SK-N-SH (cell line): Measurements from ENCODE around the gene PCIF1. TPM values are rescaled to one million over a fixed set of nuclear protein-coding genes. Genes with fewer than 3 reads are reported as not detected.

ENCODE experiments used
- CTCF ChIA-PET: fragments of 300-600, 350-600 bp; formaldehyde crosslinking; extraction: SDS; loops from one replicate; lab custom pipeline; 2021; lab: Yijun Ruan, JAX
- POLR2A ChIA-PET: fragments of 350-600 bp; sonication (Branson Sonifier 250); formaldehyde crosslinking; extraction: SDS; loops from one replicate; lab custom pipeline; 2020; ENCODE audit warnings: antibody characterized with exemption, inconsistent platforms; lab: Yijun Ruan, JAX
- DNase-seq: peaks from one replicate; pipeline ENCODE4 v3.0.0; 2012
- H2AFZ ChIP-seq: fragments of 200-600 bp; sonication (generic); 2 replicates; pipeline ENCODE4 v1.8.1; 2016; ENCODE audit warnings: antibody characterized with exemption, mild to moderate bottlenecking, low read depth
- H3F3A ChIP-seq: fragments of 200-600 bp; sonication (generic); replicated peaks from 2 replicates; pipeline ENCODE3; 2016; ENCODE audit warnings: antibody characterized with exemption, mild to moderate bottlenecking; ENCODE audit not compliant: insufficient read depth
- H3K27ac ChIP-seq, 2 experiments: fragments of 200-500 bp in 1 of 2; fragments of 200-600 bp in 1 of 2; sonication (Bioruptor generic) in 1 of 2; sonication (generic), shearing (Covaris generic) in 1 of 2; 2 replicates each; pipeline versions ENCODE4 v1.5.1 to v1.6.1; 2014 to 2016; ENCODE audit warnings: low read depth in 2 of 2, inconsistent platforms in 1 of 2, low read length in 1 of 2, mild to moderate bottlenecking in 1 of 2, mixed read lengths in 1 of 2
- H3K27me3 ChIP-seq: fragments of 200-600 bp; sonication (generic), shearing (Covaris generic); 2 replicates; pipeline ENCODE4 v1.6.1; 2016; ENCODE audit warnings: mixed run types; ENCODE audit not compliant: insufficient read depth
- H3K36me3 ChIP-seq, 2 experiments: fragments of 200-500 bp in 1 of 2; fragments of 200-600 bp in 1 of 2; sonication (Bioruptor generic) in 1 of 2; sonication (generic) in 1 of 2; replicated peaks in 1 of 2; 2 replicates each; pipeline versions ENCODE3 to v1.5.1; 2014 to 2016; ENCODE audit warnings: low read length in 1 of 2, mild to moderate bottlenecking in 1 of 2; ENCODE audit not compliant: insufficient read depth in 2 of 2, control insufficient read depth in 1 of 2
- H3K4me1 ChIP-seq, 2 experiments: fragments of 200-500 bp in 1 of 2; fragments of 200-600 bp in 1 of 2; sonication (Bioruptor generic) in 1 of 2; sonication (generic), shearing (Covaris generic) in 1 of 2; 2 replicates each; pipeline versions ENCODE4 v1.5.1 to v1.6.1; 2014 to 2016; ENCODE audit warnings: low read depth in 1 of 2, low read length in 1 of 2, mixed run types in 1 of 2; ENCODE audit not compliant: insufficient read depth in 2 of 2, control insufficient read depth in 1 of 2
- H3K4me2 ChIP-seq: fragments of 200-600 bp; sonication (generic), shearing (Covaris generic); 2 replicates; pipeline ENCODE4 v1.6.1; 2017; ENCODE audit warnings: mixed run types
- H3K4me3 ChIP-seq, 2 experiments: fragments of 200-500 bp in 1 of 2; fragments of 200-600 bp in 1 of 2; sonication (Bioruptor generic) in 1 of 2; sonication (generic), shearing (Covaris generic) in 1 of 2; 2 replicates each; pipeline versions ENCODE4 v1.5.1 to v1.8.1; 2014 to 2016; ENCODE audit warnings: low read depth in 2 of 2, inconsistent platforms in 1 of 2, low read length in 1 of 2, mild to moderate bottlenecking in 1 of 2, mixed read lengths in 1 of 2, moderate library complexity in 1 of 2
- H3K79me2 ChIP-seq: fragments of 200-600 bp; sonication (generic); 2 replicates; pipeline ENCODE4 v1.8.1; 2017; ENCODE audit warnings: mild to moderate bottlenecking; ENCODE audit not compliant: insufficient read depth
- H3K9ac ChIP-seq: fragments of 200-600 bp; sonication (generic); 2 replicates; pipeline ENCODE4 v1.6.1; 2017; ENCODE audit warnings: mixed run types
- H3K9me2 ChIP-seq: fragments of 200-600 bp; sonication (generic); 2 replicates; pipeline ENCODE4 v1.6.1; 2017; ENCODE audit warnings: mixed run types
- H3K9me3 ChIP-seq: fragments of 200-600 bp; sonication (generic); 2 replicates; pipeline ENCODE4 v1.6.1; 2017; ENCODE audit warnings: mixed run types, mild to moderate bottlenecking, moderate library complexity
- H4K20me1 ChIP-seq: fragments of 200-600 bp; sonication (generic); 2 replicates; pipeline ENCODE4 v1.6.1; 2017; ENCODE audit warnings: mild to moderate bottlenecking, mixed run types; ENCODE audit not compliant: insufficient read depth
- CHD2 ChIP-seq: fragments of 150-350 bp; IDR thresholded peaks from 2 replicates; pipeline ENCODE4 v1.6.1; 2018; ENCODE audit warnings: low read length; ENCODE audit not compliant: partially characterized antibody
- EP300 ChIP-seq, 2 experiments: IDR thresholded peaks; 2 replicates each; pipeline versions ENCODE4 v1.4.0 to v1.6.1; 2012; ENCODE audit warnings: borderline replicate concordance in 1 of 2, low read depth in 1 of 2, low read length in 1 of 2
- EZH2phosphoT487 ChIP-seq: fragments of 200-600 bp; sonication (generic); IDR thresholded peaks from 2 replicates; pipeline ENCODE4 v1.6.1; 2017; ENCODE audit warnings: low read depth, mixed run types, mild to moderate bottlenecking, antibody characterized with exemption, moderate library complexity, borderline replicate concordance
- FOSL2 ChIP-seq: IDR thresholded peaks from 2 replicates; pipeline ENCODE4 v1.4.0; 2012; ENCODE audit warnings: low read depth, mild to moderate bottlenecking, moderate library complexity, borderline replicate concordance
- FOXM1 ChIP-seq: IDR thresholded peaks from 2 replicates; pipeline ENCODE4 v1.4.0; 2012; ENCODE audit warnings: low read depth, mild to moderate bottlenecking
- GATA2 ChIP-seq: sonication (generic); formaldehyde crosslinking; IDR thresholded peaks from 2 replicates; pipeline ENCODE4 v1.5.0; 2020; ENCODE audit warnings: mild to moderate bottlenecking, missing genetic modification reagents
- IRF3 ChIP-seq: fragments of 150-350 bp; IDR thresholded peaks from 2 replicates; pipeline ENCODE4 v1.6.1; 2016; ENCODE audit warnings: mild to moderate bottlenecking, low read depth, low read length
- MAX ChIP-seq: IDR thresholded peaks from 2 replicates; pipeline ENCODE4 v1.4.0; 2012; ENCODE audit warnings: low read depth
- MEF2A ChIP-seq: IDR thresholded peaks from 2 replicates; pipeline ENCODE4 v1.4.0; 2012; ENCODE audit warnings: low read depth, borderline replicate concordance
- MXI1 ChIP-seq: IDR thresholded peaks from 2 replicates; pipeline ENCODE4 v1.6.1; 2012; ENCODE audit warnings: mild to moderate bottlenecking, low read depth, low read length, improper control_type of control experiment
- NRF1 ChIP-seq: IDR thresholded peaks from 2 replicates; pipeline ENCODE4 v1.6.1; 2012; ENCODE audit warnings: low read depth, mild to moderate bottlenecking, low read length
- POLR2AphosphoS5 ChIP-seq: IDR thresholded peaks from 2 replicates; pipeline ENCODE4 v1.6.1; 2012; ENCODE audit warnings: low read depth, low read length
- RAD21 ChIP-seq: IDR thresholded peaks from 2 replicates; pipeline ENCODE4 v1.6.1; 2012; ENCODE audit warnings: mild to moderate bottlenecking, low read length
- RCOR1 ChIP-seq: fragments of 150-350 bp; IDR thresholded peaks from 2 replicates; pipeline ENCODE4 v1.6.1; 2017; ENCODE audit warnings: antibody characterized with exemption, low read length
- RFX5 ChIP-seq: IDR thresholded peaks from 2 replicates; pipeline ENCODE4 v1.6.1; 2012; ENCODE audit warnings: mild to moderate bottlenecking, improper control_type of control experiment, low read length
- SMC3 ChIP-seq: IDR thresholded peaks from 2 replicates; pipeline ENCODE4 v1.6.1; 2012; ENCODE audit warnings: low read depth, low read length, improper control_type of control experiment
- WGBS: methylation state at CpG from one replicate; pipeline ENCODE4 v1.1.6; 2017; ENCODE audit warnings: low lambda C conversion rate; 5-methylcytosine and 5-hydroxymethylcytosine counted together
- polyA plus RNA-seq, 3 experiments: library from polyadenylated mRNA; depleted of rRNA; stranded (reverse); fragments of >200 nt; gene quantifications; 2 replicates each; pipeline ENCODE4 v1.2.3, GENCODE V29; 2012
- TF ChIP-seq, protein P1 (sequence below): IDR thresholded peaks from 2 replicates; pipeline ENCODE4 v1.4.0; 2012; ENCODE audit warnings: low read depth, borderline replicate concordance
- TF ChIP-seq, protein P2 (sequence below): fragments of 200-600 bp; sonication (generic); IDR thresholded peaks from 2 replicates; pipeline ENCODE4 v1.6.1; 2017; ENCODE audit warnings: antibody characterized with exemption, mild to moderate bottlenecking, moderate library complexity
- TF ChIP-seq, protein P3 (sequence below): IDR thresholded peaks from 2 replicates; pipeline ENCODE4; 2012

Gene PCIF1
- polyA plus RNA-seq, 1 of the 3 experiments (the other 2 are of a cell fraction): 23.1 TPM

DNA sequence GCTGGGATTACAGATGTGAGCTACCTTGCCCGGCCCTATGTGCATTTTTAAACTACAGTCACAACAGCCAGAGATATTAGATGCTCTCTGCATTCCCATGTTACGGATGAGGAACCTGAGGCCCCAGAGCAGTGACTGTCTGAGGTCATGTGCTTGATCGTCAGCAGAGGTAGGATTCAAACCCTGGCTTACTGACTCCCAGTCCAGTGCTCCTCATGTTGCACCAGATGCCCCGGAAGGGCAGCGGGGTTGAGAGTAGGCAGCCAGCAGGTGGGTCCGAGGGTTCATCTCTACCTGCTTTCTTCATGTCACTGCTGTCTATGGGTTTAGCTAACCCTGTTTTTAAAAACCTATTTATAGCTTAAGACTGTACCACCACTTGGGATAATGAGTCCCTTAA lies 46.8 kb downstream of the PCIF1 start:
- Histone ChIP-seq H3K36me3 (no peaks in the 10 kb centered on the region), H3F3A (no peaks in the 10 kb centered on the region), H3K9me2 (no peaks in the 10 kb centered on the region), H3K4me1 (no peaks in the 10 kb centered on the region; a peak in 1 of 4 replicates), H3K9me3 (no peaks in the 10 kb centered on the region), H4K20me1 (no peaks in the 10 kb centered on the region), H3K79me2 (no peaks in the 10 kb centered on the region), H3K4me2 (no peak overlapping the region), H3K4me3 (no peak overlapping the region), H3K27ac (no peak overlapping the region), H3K27me3 (no peaks in the 10 kb centered on the region), H3K9ac (no peak overlapping the region), H2AFZ (no peak overlapping the region)
- WGBS: 79% methylated on average over 6 of the region's 6 CpGs
- TF ChIP-seq GATA2 (CRISPR knock-in tag) (no peak), MEF2A (no peak), RAD21 (no peak), SMC3 (no peak), RFX5 (no peak), RCOR1 (no peak), MXI1 (no peak), EP300 (IDR thresholded peaks at IDR 0.05; ENCODE audit: borderline replicate concordance in 1 of 2, low read depth in 1 of 2, low read length in 1 of 2) (no peak), IRF3 (no peak)
- TF ChIP-seq, protein P1, sequence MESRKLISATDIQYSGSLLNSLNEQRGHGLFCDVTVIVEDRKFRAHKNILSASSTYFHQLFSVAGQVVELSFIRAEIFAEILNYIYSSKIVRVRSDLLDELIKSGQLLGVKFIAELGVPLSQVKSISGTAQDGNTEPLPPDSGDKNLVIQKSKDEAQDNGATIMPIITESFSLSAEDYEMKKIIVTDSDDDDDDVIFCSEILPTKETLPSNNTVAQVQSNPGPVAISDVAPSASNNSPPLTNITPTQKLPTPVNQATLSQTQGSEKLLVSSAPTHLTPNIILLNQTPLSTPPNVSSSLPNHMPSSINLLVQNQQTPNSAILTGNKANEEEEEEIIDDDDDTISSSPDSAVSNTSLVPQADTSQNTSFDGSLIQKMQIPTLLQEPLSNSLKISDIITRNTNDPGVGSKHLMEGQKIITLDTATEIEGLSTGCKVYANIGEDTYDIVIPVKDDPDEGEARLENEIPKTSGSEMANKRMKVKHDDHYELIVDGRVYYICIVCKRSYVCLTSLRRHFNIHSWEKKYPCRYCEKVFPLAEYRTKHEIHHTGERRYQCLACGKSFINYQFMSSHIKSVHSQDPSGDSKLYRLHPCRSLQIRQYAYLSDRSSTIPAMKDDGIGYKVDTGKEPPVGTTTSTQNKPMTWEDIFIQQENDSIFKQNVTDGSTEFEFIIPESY: no peak
- TF ChIP-seq, protein P2, sequence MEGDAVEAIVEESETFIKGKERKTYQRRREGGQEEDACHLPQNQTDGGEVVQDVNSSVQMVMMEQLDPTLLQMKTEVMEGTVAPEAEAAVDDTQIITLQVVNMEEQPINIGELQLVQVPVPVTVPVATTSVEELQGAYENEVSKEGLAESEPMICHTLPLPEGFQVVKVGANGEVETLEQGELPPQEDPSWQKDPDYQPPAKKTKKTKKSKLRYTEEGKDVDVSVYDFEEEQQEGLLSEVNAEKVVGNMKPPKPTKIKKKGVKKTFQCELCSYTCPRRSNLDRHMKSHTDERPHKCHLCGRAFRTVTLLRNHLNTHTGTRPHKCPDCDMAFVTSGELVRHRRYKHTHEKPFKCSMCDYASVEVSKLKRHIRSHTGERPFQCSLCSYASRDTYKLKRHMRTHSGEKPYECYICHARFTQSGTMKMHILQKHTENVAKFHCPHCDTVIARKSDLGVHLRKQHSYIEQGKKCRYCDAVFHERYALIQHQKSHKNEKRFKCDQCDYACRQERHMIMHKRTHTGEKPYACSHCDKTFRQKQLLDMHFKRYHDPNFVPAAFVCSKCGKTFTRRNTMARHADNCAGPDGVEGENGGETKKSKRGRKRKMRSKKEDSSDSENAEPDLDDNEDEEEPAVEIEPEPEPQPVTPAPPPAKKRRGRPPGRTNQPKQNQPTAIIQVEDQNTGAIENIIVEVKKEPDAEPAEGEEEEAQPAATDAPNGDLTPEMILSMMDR: no peak
- POLR2A ChIA-PET: no interaction called here
- no peak for DNase-seq
- CTCF ChIA-PET: interaction anchor here (0.7 to 1.4 kb wide), 3 partner anchors 11 to 41 kb away, joined by 3 to 5 read pairs (median 4); no protein-coding TSS in a partner anchor

DNA sequence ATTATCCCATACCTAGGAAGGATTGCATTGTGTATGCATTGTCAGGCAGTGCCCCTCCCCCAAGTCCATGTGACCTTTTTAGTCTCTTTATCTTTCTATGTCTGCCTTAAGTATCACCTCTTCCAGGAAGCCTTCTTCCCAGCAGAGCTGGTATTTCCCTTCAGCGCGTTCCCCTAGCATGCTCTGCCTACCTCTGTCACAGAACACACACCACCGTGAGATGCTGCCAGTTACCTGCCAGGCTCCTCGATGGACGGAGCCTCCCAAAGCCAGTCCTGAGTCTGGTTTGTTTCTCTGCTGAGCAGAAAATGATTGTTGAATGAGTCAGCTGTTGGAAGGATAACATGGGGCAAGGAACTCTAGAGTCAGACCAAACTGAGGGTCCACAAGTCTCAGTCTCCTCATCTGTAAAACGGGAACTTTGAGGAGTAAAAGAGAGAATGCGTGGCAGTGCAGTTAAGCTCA lies 48.8 kb downstream of the PCIF1 start:
- no peak for DNase-seq
- no peaks in the 10 kb centered on the region for H3K9me3 ChIP-seq
- H3K9me2 ChIP-seq: no peaks in the 10 kb centered on the region
- H3K36me3 ChIP-seq: no peaks in the 10 kb centered on the region
- H3K27me3 ChIP-seq: no peaks in the 10 kb centered on the region
- H4K20me1 ChIP-seq: no peaks in the 10 kb centered on the region
- H3K9ac ChIP-seq: no peak overlapping the region
- POLR2A ChIA-PET: interaction anchor here (0.8 kb wide), 1 partner anchor 12 kb away, joined by 4 read pairs; the partner anchor contains the start of gene ZNF335
- 64% methylated on average over 7 of the region's 7 CpGs for WGBS
- H2AFZ ChIP-seq: no peak overlapping the region
- H3F3A ChIP-seq: no peaks in the 10 kb centered on the region
- no peak overlapping the region for H3K27ac ChIP-seq
- no peak overlapping the region for H3K4me3 ChIP-seq
- TF ChIP-seq NRF1 (no peak), POLR2AphosphoS5 (no peak), CHD2 (no peak), EZH2phosphoT487 (no peak), MAX (no peak), GATA2 (CRISPR knock-in tag) (no peak), FOXM1 (no peak), FOSL2 (no peak)
- TF ChIP-seq, protein P2: no peak
- TF ChIP-seq, protein P3, sequence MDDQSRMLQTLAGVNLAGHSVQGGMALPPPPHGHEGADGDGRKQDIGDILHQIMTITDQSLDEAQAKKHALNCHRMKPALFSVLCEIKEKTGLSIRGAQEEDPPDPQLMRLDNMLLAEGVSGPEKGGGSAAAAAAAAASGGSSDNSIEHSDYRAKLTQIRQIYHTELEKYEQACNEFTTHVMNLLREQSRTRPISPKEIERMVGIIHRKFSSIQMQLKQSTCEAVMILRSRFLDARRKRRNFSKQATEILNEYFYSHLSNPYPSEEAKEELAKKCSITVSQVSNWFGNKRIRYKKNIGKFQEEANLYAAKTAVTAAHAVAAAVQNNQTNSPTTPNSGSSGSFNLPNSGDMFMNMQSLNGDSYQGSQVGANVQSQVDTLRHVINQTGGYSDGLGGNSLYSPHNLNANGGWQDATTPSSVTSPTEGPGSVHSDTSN: no peak
- H3K79me2 ChIP-seq: no peaks in the 10 kb centered on the region
- no peak overlapping the region for H3K4me2 ChIP-seq
- H3K4me1 ChIP-seq: no peaks in the 10 kb centered on the region; a peak in 1 of 4 replicates
- CTCF ChIA-PET: interaction anchor here (0.6 to 2.1 kb wide), 4 partner anchors 14 to 997 kb away, joined by 3 to 8 read pairs (median 4); no protein-coding TSS in a partner anchor
